GM18909 (cell line): Measurements from ENCODE around the gene PCDHA1.

Source experiments
- ATAC-seq: cut with Tn5 transposase; IDR thresholded peaks from one replicate; pipeline ENCODE4 v1.9.1; 2021; ENCODE audit warnings: mild to moderate bottlenecking; ENCODE audit not compliant: unreplicated experiment, poor library complexity

Gene PCDHA1

DNA sequence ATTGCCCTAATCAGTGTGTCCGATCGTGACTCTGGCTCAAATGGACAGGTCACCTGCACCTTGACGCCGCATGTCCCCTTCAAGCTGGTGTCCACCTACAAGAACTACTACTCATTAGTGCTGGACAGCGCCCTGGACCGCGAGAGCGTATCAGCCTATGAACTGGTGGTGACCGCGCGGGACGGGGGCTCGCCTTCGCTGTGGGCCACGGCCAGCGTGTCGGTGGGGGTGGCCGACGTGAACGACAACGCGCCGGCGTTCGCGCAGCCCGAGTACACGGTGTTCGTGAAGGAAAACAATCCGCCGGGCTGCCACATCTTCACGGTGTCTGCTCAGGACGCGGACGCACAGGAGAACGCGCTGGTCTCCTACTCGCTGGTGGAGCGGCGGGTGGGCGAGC lies 97.4 kb downstream of the PCDHA1 start:
- ATAC-seq = no peak

DNA sequence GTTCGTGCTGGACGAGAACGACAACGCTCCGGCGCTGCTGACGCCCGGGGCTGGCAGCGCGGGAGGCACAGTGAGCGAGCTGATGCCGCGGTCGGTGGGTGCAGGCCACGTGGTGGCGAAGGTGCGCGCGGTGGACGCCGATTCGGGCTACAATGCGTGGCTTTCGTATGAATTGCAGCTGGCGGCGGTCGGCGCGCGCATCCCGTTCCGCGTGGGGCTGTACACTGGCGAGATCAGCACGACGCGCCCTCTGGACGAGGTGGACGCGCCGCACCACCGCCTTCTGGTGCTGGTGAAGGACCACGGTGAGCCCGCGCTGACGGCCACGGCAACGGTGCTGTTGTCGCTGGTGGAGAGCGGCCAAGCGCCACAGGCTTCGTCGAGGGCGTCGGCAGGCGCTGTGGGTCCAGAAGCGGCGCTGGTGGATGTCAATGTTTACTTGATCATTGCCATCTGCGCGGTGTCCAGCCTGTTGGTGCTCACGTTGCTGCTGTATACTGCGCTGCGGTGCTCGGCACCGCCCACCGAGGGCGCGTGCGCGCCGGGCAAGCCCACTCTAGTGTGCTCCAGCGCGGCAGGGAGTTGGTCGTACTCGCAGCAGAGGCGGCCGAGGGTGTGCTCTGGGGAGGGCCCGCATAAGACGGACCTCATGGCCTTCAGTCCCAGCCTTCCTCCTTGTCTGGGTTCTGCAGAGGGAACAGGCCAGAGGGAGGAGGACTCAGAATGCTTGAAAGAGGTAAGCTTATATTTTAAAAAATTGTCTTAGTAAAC lies 98.2 kb downstream of the PCDHA1 start:
- ATAC-seq = no peak

- no peak for ATAC-seq
Observed at GRCh38 chr5:140916325-140916724, 130.4 kb downstream of the PCDHA1 start.

DNA sequence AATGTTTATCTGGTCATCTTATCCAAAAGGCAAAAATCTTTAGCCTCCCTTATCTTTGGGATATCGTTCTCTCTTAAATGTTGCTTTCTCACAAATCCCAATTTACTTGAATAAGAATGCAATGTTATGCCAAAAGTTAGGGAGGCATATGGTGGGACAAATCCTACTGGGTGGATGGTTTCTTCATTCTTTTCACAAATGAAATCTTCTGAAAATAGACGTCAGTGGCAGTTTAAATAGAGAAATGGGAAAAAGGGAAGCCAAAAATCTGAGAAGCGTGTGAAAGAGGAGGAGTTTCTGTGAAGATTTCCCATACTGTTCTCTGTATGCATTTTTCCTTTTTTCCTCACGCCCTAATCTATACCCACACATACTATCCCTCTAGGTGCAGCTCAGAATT lies 137.7 kb downstream of the PCDHA1 start:
- no peak for ATAC-seq

DNA sequence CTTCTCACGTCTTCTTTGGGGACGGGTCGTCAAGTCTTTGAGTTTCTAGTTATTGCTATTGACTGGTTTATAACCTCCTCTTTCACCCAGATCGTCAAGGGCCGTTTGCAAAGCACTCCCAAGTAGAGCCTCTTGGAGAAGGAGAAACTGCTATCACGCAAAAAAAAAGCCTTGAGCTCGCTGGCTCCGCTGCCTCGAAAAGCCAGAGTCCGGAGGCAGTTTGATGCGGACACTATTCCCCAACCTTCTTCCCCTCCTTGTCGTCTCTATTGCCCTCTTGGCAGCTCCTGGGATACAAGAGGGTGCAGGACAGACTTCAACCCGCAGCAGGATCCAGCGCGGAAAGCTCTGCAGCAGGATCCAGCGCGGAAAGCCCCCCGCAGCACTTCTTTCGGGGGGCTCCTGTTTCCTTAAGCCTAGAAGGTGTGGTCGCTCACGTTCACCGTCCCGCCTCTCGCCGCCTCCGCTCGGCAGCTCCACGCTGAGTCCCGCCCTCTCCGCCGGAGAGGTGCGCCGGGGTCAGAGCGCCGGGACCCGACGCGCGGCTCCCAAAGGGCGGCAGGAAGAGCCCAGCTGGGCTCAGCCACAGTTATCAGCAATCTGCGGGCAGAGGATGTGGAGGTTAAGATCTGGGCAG lies 140.0 kb downstream of the PCDHA1 start, which contains the start of gene PCDHAC1:
Gene PCDHAC1 (plus strand): TSS at position 494 of the 637 bp plus-strand sequence. CDS start 594 bp downstream, outside the sequence.
- no peak for ATAC-seq

DNA sequence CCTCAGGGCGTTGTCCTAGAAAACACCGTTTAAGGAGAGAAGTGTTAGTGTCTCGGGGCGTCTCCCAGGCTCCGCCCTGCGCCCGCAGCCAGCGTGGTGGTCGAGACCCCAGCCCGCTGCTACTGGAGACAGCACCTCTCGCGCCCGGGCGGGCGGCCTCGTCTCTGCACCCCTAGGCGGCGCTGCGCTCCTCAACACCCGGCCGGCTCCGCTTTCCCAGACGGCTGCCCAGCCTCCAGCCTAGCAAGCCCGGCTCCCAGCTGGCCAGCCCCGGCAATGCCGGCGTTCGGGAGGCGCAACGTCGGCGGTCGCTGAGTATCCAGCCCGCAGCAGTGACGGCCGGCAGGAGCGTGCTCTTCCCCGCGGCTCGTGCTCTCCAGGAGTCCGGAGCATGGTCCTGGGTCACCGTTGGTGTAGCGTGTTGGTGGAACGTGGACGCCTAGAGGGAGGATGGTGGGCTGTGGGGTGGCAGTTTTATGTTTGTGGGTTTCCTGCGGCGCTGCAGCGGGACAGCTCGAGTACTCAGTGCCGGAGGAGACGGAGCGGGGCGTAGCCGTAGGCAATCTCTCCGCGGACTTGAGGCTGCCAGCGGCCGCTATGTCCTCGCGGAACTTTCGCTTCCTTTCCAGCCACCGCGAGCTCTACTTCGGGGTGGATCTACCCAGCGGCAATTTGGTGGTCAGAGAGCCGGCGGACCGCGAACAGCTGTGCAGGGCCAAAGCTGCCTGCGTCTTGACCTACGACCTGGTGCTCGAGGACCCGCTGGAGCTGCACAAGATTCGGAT lies 140.7 kb downstream of the PCDHA1 start:
- ATAC-seq = no peak

DNA sequence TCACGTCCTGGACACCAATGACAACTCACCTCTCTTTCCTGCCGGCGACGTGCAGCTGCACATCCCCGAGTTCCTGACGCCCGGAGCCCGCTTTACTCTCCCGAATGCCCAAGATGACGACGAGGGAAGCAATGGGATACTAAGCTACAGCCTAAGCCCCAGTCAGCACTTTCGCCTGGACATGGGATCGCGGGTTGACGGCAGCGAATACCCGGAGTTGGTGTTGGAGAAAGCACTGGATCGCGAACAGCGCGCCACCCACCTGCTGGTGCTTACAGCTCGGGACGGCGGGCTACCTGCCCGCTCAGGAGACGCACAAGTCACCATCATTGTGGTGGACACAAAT lies 141.3 kb downstream of the PCDHA1 start:
- ATAC-seq = no peak

GRCh38 chr5:140934964-140935606 lies 149.1 kb downstream of the PCDHA1 start:
- no peak for ATAC-seq

- no peak for ATAC-seq
Observed at GRCh38 chr5:140946578-140946977, 160.6 kb downstream of the PCDHA1 start.

- no peak for ATAC-seq
Observed at GRCh38 chr5:140951636-140952035, 165.7 kb downstream of the PCDHA1 start.

GRCh38 chr5:140953234-140953633 lies 167.3 kb downstream of the PCDHA1 start:
- no peak for ATAC-seq

DNA sequence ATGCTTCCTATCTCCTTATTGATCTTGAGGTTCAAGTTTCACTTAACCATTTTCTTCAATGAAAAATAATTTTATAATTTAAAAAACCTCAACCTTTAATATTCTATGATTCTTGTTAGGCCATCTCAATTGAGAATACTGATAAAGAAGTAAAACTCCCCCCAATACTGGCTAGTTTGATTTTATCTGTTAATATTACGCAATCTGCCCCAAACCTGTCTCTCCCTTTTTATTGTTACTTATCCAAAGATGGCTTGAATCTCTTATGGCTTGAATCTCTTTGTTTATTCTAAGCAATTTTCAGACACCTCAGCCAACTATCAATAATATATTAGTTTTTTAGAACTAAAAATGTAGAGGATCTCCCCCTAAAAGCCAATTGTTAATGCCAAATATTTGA lies 176.2 kb downstream of the PCDHA1 start:
- ATAC-seq = no peak

- ATAC-seq = no peak
Observed at GRCh38 chr5:140964356-140964755, 178.4 kb downstream of the PCDHA1 start.

- no peak for ATAC-seq
Observed at GRCh38 chr5:140965905-140966292, 180.0 kb downstream of the PCDHA1 start.

GRCh38 chr5:140966293-140967225 lies 180.6 kb downstream of the PCDHA1 start, which contains the start of gene PCDHAC2:
PCDHAC2 (plus strand) TSS chr5:140966476; CDS start chr5:140966767, 291 bp downstream.
- ATAC-seq = no peak

DNA sequence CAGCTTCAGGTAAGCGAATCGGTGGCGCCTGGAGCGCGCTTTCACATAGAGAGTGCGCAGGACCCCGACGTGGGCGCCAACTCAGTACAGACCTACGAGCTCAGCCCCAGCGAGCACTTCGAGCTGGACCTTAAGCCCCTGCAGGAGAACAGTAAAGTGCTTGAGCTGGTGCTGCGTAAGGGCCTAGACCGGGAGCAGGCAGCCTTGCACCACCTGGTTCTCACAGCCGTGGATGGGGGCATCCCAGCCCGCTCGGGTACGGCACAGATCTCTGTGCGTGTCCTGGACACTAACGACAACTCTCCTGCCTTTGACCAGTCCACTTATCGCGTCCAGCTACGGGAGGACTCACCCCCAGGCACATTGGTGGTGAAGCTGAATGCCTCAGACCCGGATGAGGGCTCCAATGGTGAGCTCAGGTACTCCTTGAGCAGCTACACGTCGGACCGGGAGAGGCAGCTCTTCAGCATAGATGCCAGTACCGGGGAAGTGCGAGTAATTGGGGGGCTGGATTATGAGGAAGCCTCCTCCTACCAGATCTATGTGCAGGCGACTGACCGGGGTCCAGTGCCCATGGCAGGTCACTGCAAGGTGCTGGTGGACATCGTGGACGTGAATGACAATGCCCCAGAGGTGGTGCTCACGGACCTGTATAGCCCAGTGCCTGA lies 181.4 kb downstream of the PCDHA1 start:
- no peak for ATAC-seq

DNA sequence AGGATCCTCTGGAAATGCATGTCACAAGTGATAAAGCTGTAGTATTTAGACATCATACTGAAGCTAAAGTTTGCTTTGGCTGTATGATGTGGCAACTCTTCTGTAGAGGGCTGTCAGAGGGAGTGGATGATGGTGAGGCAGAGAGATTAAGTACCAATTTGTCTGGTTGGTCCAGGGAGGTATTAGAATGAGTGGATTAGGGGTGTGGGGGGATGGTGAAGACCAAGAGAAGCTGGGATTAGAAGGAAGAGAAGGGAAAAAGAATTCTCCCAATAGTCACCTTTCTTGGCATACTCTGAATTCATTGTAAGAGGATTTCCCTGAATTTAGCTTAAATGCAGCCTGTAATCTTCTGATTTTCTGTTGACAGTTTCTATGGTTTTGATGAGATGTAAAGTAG lies 183.9 kb downstream of the PCDHA1 start:
- no peak for ATAC-seq

DNA sequence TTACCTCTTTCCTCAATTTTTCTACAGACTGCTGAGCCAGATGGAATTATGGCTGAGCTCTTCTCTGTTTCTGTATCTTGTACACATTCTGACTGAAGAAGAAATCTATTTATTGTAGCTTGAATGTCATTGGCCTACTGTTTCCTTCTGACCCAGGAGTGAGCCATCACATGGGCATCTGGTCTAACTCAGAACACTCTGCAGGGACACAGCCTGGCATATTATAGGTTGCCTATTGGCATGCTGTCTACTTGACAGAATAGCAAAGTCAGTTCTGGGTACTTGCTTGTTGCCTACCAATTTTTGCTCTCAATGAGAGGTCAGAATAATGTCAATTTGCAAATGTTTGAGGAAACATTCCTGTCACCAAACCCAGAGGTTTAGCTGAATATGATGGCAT lies 187.6 kb downstream of the PCDHA1 start:
- no peak for ATAC-seq

GRCh38 chr5:140977003-140977402 lies 191.1 kb downstream of the PCDHA1 start:
- no peak for ATAC-seq
